IMR-90 (cell line): ENCODE data around the gene SOX8. TPM values are rescaled to one million over a fixed set of nuclear protein-coding genes. Genes with fewer than 3 reads are reported as not detected.
A peak's percentile ranks its signal among the peaks of the same experiment; 100 is the strongest.

Source experiments
- ATAC-seq: fragments of 200-7000 bp; cut with Tn5 transposase; 2 replicates; pipeline ENCODE4 v1.9.1; 2020; ENCODE audit warnings: low read depth, mild to moderate bottlenecking, moderate library complexity
- BruUV-seq: library from RNA; stranded (reverse); fragments of 400-500 nt; replicated peaks from 2 replicates; lab custom pipeline; 2021; lab: Mats Ljungman, UMichigan
- CTCF ChIA-PET: fragments of 300-600 bp; formaldehyde crosslinking; extraction: SDS; loops from one replicate; lab custom pipeline; 2021; ENCODE audit warnings: antibody characterized with exemption; lab: Yijun Ruan, JAX
- POLR2A ChIA-PET: fragments of 300-600 bp; sonication (Branson Sonifier 250); formaldehyde crosslinking; loops from one replicate; lab custom pipeline; 2022; ENCODE audit warnings: antibody characterized with exemption; ENCODE audit not compliant: unreplicated experiment; lab: Charles Lee
- DNase-seq: peaks from one replicate; pipeline ENCODE4 v3.0.0; 2013
- H2AFZ ChIP-seq: replicated peaks from 2 replicates; pipeline ENCODE3; 2013; ENCODE audit warnings: low read length, mild to moderate bottlenecking; ENCODE audit not compliant: poor library complexity
- H2AK5ac ChIP-seq: 2 replicates; pipeline ENCODE4 v1.6.1; 2013; ENCODE audit warnings: low read depth, low read length, inconsistent platforms
- H2AK9ac ChIP-seq: replicated peaks from 2 replicates; pipeline ENCODE3; 2013; ENCODE audit warnings: mild to moderate bottlenecking, low read depth, low read length, moderate library complexity; ENCODE audit not compliant: poor library complexity
- H2BK120ac ChIP-seq: 2 replicates; pipeline ENCODE4 v1.6.1; 2013; ENCODE audit warnings: low read depth, low read length, inconsistent platforms
- H2BK15ac ChIP-seq: 3 replicates; pipeline ENCODE4 v1.6.1; 2013; ENCODE audit warnings: low read depth, low read length, inconsistent platforms
- H2BK20ac ChIP-seq: 2 replicates; pipeline ENCODE4 v1.6.1; 2013; ENCODE audit warnings: low read depth, mild to moderate bottlenecking, inconsistent platforms, low read length, moderate library complexity
- H2BK5ac ChIP-seq: 2 replicates; pipeline ENCODE4 v1.6.1; 2013; ENCODE audit warnings: mild to moderate bottlenecking, low read depth, low read length, inconsistent platforms; ENCODE audit not compliant: poor library complexity, severe bottlenecking
- H3K14ac ChIP-seq: replicated peaks from 2 replicates; pipeline ENCODE4 v1.6.1; 2013; ENCODE audit warnings: low read depth, low read length, inconsistent platforms
- H3K18ac ChIP-seq: 2 replicates; pipeline ENCODE4 v1.6.1; 2013; ENCODE audit warnings: low read depth, low read length, control low read depth
- H3K23ac ChIP-seq: 2 replicates; pipeline ENCODE4 v1.6.1; 2013; ENCODE audit warnings: low read depth, low read length, inconsistent platforms
- H3K27ac ChIP-seq: 2 replicates; pipeline ENCODE4 v1.5.1; 2013; ENCODE audit warnings: mild to moderate bottlenecking, control low read depth, low read length; ENCODE audit not compliant: insufficient read depth
- H3K27me3 ChIP-seq: 2 replicates; pipeline ENCODE4 v1.6.1; 2013; ENCODE audit warnings: low read length; ENCODE audit not compliant: control insufficient read depth, insufficient read depth
- H3K36me3 ChIP-seq: 2 replicates; pipeline ENCODE4 v1.6.1; 2013; ENCODE audit warnings: low read length, mixed read lengths; ENCODE audit not compliant: control insufficient read depth, insufficient read depth
- H3K4ac ChIP-seq: 2 replicates; pipeline ENCODE4 v1.6.1; 2013; ENCODE audit warnings: low read depth, low read length, inconsistent platforms
- H3K4me1 ChIP-seq: 2 replicates; pipeline ENCODE4 v1.6.1; 2013; ENCODE audit warnings: low read length, mixed read lengths; ENCODE audit not compliant: control insufficient read depth, insufficient read depth
- H3K4me2 ChIP-seq: 2 replicates; pipeline ENCODE4 v1.6.1; 2013; ENCODE audit warnings: low read depth, mild to moderate bottlenecking, control low read depth, low read length, moderate library complexity
- H3K4me3 ChIP-seq: 2 replicates; pipeline ENCODE4 v1.5.1; 2013; ENCODE audit warnings: low read depth, mild to moderate bottlenecking, control low read depth, low read length, moderate library complexity; ENCODE audit not compliant: insufficient read depth
- H3K56ac ChIP-seq: 2 replicates; pipeline ENCODE4 v1.6.1; 2013; ENCODE audit warnings: low read length, inconsistent platforms; ENCODE audit not compliant: insufficient read depth; ENCODE audit errors: extremely low read depth
- H3K79me1 ChIP-seq, 2 experiments: 2 replicates each; pipeline ENCODE4 v1.6.1; 2013; ENCODE audit warnings: low read length in 2 of 2, inconsistent platforms in 1 of 2, low read depth in 1 of 2
- H3K9ac ChIP-seq: 2 replicates; pipeline ENCODE4 v1.6.1; 2013; ENCODE audit warnings: low read depth, low read length, control low read depth
- H3K9me1 ChIP-seq: 2 replicates; pipeline ENCODE4 v1.6.1; 2013; ENCODE audit warnings: low read length, inconsistent platforms; ENCODE audit not compliant: insufficient read depth
- H3K9me3 ChIP-seq: 2 replicates; pipeline ENCODE4 v1.6.1; 2013; ENCODE audit warnings: low read length; ENCODE audit not compliant: control insufficient read depth, insufficient read depth
- H4K20me1 ChIP-seq: 2 replicates; pipeline ENCODE4 v1.6.1; 2013; ENCODE audit warnings: low read length, inconsistent platforms; ENCODE audit not compliant: insufficient read depth
- H4K5ac ChIP-seq: 2 replicates; pipeline ENCODE4 v1.6.1; 2013; ENCODE audit warnings: mild to moderate bottlenecking, low read depth, low read length, control low read depth
- H4K8ac ChIP-seq, 2 experiments: 2 replicates each; pipeline ENCODE4 v1.6.1; 2013; ENCODE audit warnings: low read depth in 2 of 2, low read length in 2 of 2, control low read depth in 1 of 2, inconsistent platforms in 1 of 2
- H4K91ac ChIP-seq: 2 replicates; pipeline ENCODE4 v1.6.1; 2013; ENCODE audit warnings: low read depth, low read length, inconsistent platforms; ENCODE audit not compliant: insufficient read depth
- BHLHE40 ChIP-seq: fragments of 150-350 bp; IDR thresholded peaks from 2 replicates; pipeline ENCODE4 v1.6.1; 2016; ENCODE audit warnings: mild to moderate bottlenecking, low read depth, low read length
- CEBPB ChIP-seq: IDR thresholded peaks from 2 replicates; pipeline ENCODE4 v1.6.1; 2012; ENCODE audit warnings: low read depth, low read length, improper control_type of control experiment
- CHD1 ChIP-seq: IDR thresholded peaks from 2 replicates; pipeline ENCODE4 v1.6.1; 2012; ENCODE audit warnings: low read depth, low read length, improper control_type of control experiment
- CTCF ChIP-seq: conservative IDR thresholded peaks from 2 replicates; pipeline ENCODE4 v1.5.1; 2012; ENCODE audit warnings: mild to moderate bottlenecking, low read depth, low read length, improper control_type of control experiment
- ELK1 ChIP-seq: fragments of 150-350 bp; IDR thresholded peaks from 2 replicates; pipeline ENCODE4 v1.6.1; 2016; ENCODE audit warnings: low read depth, mild to moderate bottlenecking, low read length, moderate library complexity, borderline replicate concordance
- FOS ChIP-seq: fragments of 150-350 bp; IDR thresholded peaks from 2 replicates; pipeline ENCODE4 v1.6.1; 2016; ENCODE audit warnings: low read depth, low read length
- MAFK ChIP-seq: IDR thresholded peaks from 2 replicates; pipeline ENCODE4 v1.6.1; 2012; ENCODE audit warnings: low read depth, low read length, improper control_type of control experiment
- MAZ ChIP-seq: IDR thresholded peaks from 2 replicates; pipeline ENCODE4 v1.6.1; 2012; ENCODE audit warnings: low read depth, mild to moderate bottlenecking, low read length, improper control_type of control experiment, moderate library complexity, borderline replicate concordance
- MXI1 ChIP-seq: IDR thresholded peaks from 2 replicates; pipeline ENCODE4 v1.6.1; 2012; ENCODE audit warnings: low read depth, mild to moderate bottlenecking, low read length, moderate library complexity, borderline replicate concordance
- NFE2L2 ChIP-seq: fragments of 150-350 bp; IDR thresholded peaks from 2 replicates; pipeline ENCODE4 v1.6.1; 2016; ENCODE audit warnings: low read depth, mild to moderate bottlenecking, low read length
- POLR2A ChIP-seq: IDR thresholded peaks from 2 replicates; pipeline ENCODE4 v1.6.1; 2012; ENCODE audit warnings: mild to moderate bottlenecking, low read depth, low read length
- RAD21 ChIP-seq: IDR thresholded peaks from 2 replicates; pipeline ENCODE4 v1.6.1; 2012; ENCODE audit warnings: low read length, improper control_type of control experiment
- RCOR1 ChIP-seq: IDR thresholded peaks from 2 replicates; pipeline ENCODE4 v1.6.1; 2012; ENCODE audit warnings: mild to moderate bottlenecking, low read length, improper control_type of control experiment; ENCODE audit not compliant: insufficient replicate concordance
- RFX5 ChIP-seq: IDR thresholded peaks from 2 replicates; pipeline ENCODE4 v1.8.0; 2012; ENCODE audit warnings: low read depth, mild to moderate bottlenecking, low read length, moderate library complexity
- SMC3 ChIP-seq: fragments of 150-350 bp; IDR thresholded peaks from 2 replicates; pipeline ENCODE4 v1.6.1; 2016; ENCODE audit warnings: low read depth, mild to moderate bottlenecking, antibody characterized with exemption, low read length, moderate library complexity
- USF2 ChIP-seq: fragments of 150-350 bp; IDR thresholded peaks from 2 replicates; pipeline ENCODE4 v1.6.1; 2017; ENCODE audit warnings: mild to moderate bottlenecking, antibody characterized with exemption, low read length, low read depth
- WGBS, 2 experiments: methylation state at CpG; one replicate each; pipeline versions ENCODE4 v1.1.5 to v1.1.7; 2013; ENCODE audit warnings: missing lambda C conversion rate in 2 of 2; ENCODE audit not compliant: insufficient read length in 1 of 2; ENCODE audit errors: extremely low coverage in 2 of 2; 5-methylcytosine and 5-hydroxymethylcytosine counted together
- dilution Hi-C: fragments of 300-500 bp; cut with HindIII; formaldehyde crosslinking; loops from one replicate; pipeline ENCODE4 v1.14.3; 2018; ENCODE audit warnings: low sequenced_read_pairs; ENCODE audit not compliant: unreplicated experiment
- in situ Hi-C: fragments of 300-500 bp; cut with MboI; formaldehyde crosslinking; loops from 3 replicates; pipeline ENCODE4 v1.14.3; 2019; ENCODE audit warnings: low sequenced_read_pairs, inconsistent platforms, mixed read lengths
- intact Hi-C: fragments of 100-400 bp; cut with micrococcal nuclease; formaldehyde crosslinking; loops from 2 replicates; pipeline ENCODE4 v1.10.0; 2022
- polyA plus RNA-seq, 3 experiments: library from polyadenylated mRNA; depleted of rRNA; stranded (reverse); fragments of >200 nt; gene quantifications; 2 replicates each; pipeline ENCODE4 v1.2.3, GENCODE V29; 2012; ENCODE audit warnings: low replicate concordance in 1 of 3
- total RNA-seq: library from RNA; depleted of rRNA; stranded (reverse); fragments of >200 nt; gene quantifications from 2 replicates; pipeline ENCODE4 v1.2.3, GENCODE V29; 2012

The SOX8 gene
- total and polyA plus RNA-seq, 2 of the 4 experiments (the other 2 are of a cell fraction): under 0.01 to 0.26 TPM

- Histone ChIP-seq H4K8ac (no peak overlapping the region), H3K18ac (no peak overlapping the region), H2BK120ac (no peak overlapping the region), H3K4me1 (no peaks in the 10 kb centered on the region), H3K14ac (no peak overlapping the region), H3K9me1 (no peaks in the 10 kb centered on the region), H3K4me3 (no peak overlapping the region), H2BK15ac (no peak overlapping the region), H3K9ac (no peak overlapping the region), H3K9me3 (peaks cover 32% of the 10 kb centered on the region), H3K27ac (no peak overlapping the region), H3K36me3 (no peaks in the 10 kb centered on the region), H3K23ac (no peak overlapping the region), H3K56ac (no peak overlapping the region), H3K4me2 (no peak overlapping the region), H2AFZ (no peak overlapping the region), H4K91ac (no peak overlapping the region), H4K5ac (no peak overlapping the region), H3K27me3 (peaks cover 49% of the 10 kb centered on the region), H2AK9ac (peak overlapping the region; percentile 65), H2BK5ac (no peak overlapping the region), H2BK20ac (no peak overlapping the region), H4K20me1 (no peaks in the 10 kb centered on the region), H3K79me1 (no peaks in the 10 kb centered on the region), H2AK5ac (no peak overlapping the region), H3K4ac (no peak overlapping the region)
- no CpG with 5 or more reads among the region's 6 CpGs for WGBS, 2 experiments
- ATAC-seq: no peak
- dilution Hi-C loops (no loop called here), in situ Hi-C loops (no loop called here), intact Hi-C loops (no loop called here)
- no peak for DNase-seq
- TF ChIP-seq RFX5 (no peak), SMC3 (no peak), ELK1 (no peak), MAFK (no peak), POLR2A (no peak), BHLHE40 (no peak), RAD21 (no peak), MXI1 (no peak), CTCF (no peak), CEBPB (no peak), MAZ (no peak), USF2 (no peak), CHD1 (no peak), NFE2L2 (no peak), RCOR1 (no peak), FOS (no peak)
- POLR2A ChIA-PET: no interaction called here
- CTCF ChIA-PET: no interaction called here
- BruUV-seq: no TSS peak
Observed at GRCh38 chr16:996681-997080, 15.1 kb downstream of the SOX8 start.
